K562 (cell line): Measurements from ENCODE around the gene SAP30BP.

Source experiments
- CAMTA2 ChIP-seq: fragments of 250-450 bp; sonication (Bioruptor Pico); conservative IDR thresholded peaks from 2 replicates; pipeline ENCODE4 v1.5.1; 2022
- CREB5 ChIP-seq: fragments of 250-450 bp; sonication (Bioruptor Pico); IDR thresholded peaks from 2 replicates; pipeline ENCODE4 v1.5.0; 2020; ENCODE audit warnings: mild to moderate bottlenecking
- JUN ChIP-seq, 2 experiments: sonication (generic) in 1 of 2; formaldehyde crosslinking in 1 of 2; IDR thresholded peaks; 2 replicates each; pipeline versions ENCODE4 v1.6.1 to v1.8.0; 2012 to 2022; ENCODE audit warnings: borderline replicate concordance in 2 of 2, mild to moderate bottlenecking in 2 of 2, improper control_type of control experiment in 1 of 2, low read depth in 1 of 2, low read length in 1 of 2, missing genetic modification reagents in 1 of 2
- ZNF263 ChIP-seq: sonication (generic); formaldehyde crosslinking; IDR thresholded peaks from 2 replicates; pipeline ENCODE4 v1.8.0; 2022; ENCODE audit warnings: mild to moderate bottlenecking, missing genetic modification reagents, borderline replicate concordance
- ZNF408 ChIP-seq: fragments of 250-450 bp; sonication (Bioruptor Pico); IDR thresholded peaks from 2 replicates; pipeline ENCODE4 v1.4.0; 2020; ENCODE audit warnings: low read depth, mild to moderate bottlenecking, moderate library complexity
- TF ChIP-seq, protein P1 (sequence below): fragments of 250-450 bp; sonication (Bioruptor Pico); IDR thresholded peaks from 2 replicates; pipeline ENCODE4 v1.9.0; 2021; ENCODE audit warnings: mild to moderate bottlenecking

DNA sequence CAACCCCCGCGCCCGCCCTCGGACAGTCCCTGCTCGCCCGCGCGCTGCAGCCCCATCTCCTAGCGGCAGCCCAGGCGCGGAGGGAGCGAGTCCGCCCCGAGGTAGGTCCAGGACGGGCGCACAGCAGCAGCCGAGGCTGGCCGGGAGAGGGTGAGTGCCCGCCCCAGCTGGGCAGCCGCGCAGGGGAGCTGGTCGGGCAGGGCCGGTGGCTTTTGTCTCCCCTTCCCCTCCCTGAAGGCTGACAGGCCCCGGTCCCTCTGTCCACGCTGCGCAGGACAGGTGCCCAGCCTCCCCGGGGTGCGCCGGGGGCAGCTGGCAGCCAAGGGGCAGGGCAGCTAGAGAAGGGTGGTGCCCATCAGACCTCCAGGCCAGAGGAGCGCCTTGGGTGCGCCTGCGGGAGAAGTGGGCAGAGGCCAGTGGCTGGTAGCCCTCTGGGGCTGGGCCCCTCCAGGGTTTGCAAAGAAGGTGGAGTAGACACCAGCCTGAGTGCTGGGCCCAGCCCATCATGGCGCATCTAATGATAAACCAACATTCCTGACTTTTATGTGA, 54.4 kb downstream of the SAP30BP start:
- TF ChIP-seq ZNF263 (CRISPR knock-in tag) (no peak), ZNF408 (no peak), JUN (IDR thresholded peaks at IDR 0.05; ENCODE audit: borderline replicate concordance, low read depth, low read length) (no peak), JUN (CRISPR knock-in tag; IDR thresholded peaks at IDR 0.05; ENCODE audit: borderline replicate concordance) (no peak), CAMTA2 (no peak), CREB5 (CRISPR knock-in tag) (no peak)
- TF ChIP-seq, protein P1, sequence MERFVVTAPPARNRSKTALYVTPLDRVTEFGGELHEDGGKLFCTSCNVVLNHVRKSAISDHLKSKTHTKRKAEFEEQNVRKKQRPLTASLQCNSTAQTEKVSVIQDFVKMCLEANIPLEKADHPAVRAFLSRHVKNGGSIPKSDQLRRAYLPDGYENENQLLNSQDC = no peak
